ENCODE results near the gene SURF4. TPM values are rescaled to one million over a fixed set of nuclear protein-coding genes. Genes with fewer than 3 reads are reported as not detected.

Gene SURF4
- total and polyA plus RNA-seq, 2 of the 13 experiments (the other 11 are each of a cell fraction or from before 2014, with no cell fraction given): 220 to 265 TPM

DNA sequence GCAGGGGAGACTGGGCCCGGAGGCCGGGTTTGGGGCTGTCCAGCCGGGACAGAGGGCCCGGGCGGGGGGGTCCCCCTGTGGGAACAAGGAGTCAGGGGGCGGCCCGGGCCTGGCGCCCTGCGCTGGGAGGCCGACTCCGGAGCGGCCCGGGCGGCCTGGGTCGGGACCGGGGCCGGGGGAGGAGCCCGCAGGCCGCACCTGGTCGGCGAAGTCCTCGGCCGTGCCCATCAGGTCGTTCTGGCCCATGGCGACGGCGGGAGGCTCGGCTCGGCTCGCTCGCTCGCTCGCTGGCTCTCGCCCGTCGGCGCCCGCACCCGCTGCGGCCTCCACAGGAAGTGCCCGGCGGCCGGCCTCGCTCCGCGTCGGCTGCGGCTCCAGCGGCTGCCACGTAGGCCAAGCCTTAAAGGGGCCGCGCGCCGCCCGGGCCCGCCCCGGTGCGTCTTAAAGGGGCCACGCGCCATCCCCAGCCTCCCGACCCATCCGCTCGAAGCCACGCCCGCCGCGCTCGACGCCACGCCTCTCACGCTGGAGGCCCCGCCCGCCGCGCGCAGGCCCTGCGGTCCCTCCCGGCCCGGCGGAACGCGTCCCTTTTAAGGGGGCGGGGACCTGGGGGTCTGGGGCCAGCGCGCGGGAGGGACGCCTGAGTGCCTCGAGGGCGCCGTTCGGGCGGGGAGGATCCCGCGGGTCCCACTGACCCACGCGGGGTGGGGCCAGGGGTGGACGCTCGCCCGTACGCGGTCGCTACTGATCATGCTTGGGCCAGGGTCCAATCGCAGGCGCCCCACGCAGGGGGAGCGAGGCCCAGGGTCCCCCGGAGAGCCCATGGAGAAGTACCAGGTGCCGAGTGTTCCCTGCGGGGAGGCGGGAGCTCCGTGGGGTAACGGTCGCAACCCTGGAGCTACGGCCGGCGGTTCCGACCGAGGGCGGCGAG, at the start of gene SURF4, which contains the start of gene STKLD1 (continued):
- TF ChIP-seq ZNF816 (CRISPR knock-in tag; IDR thresholded peaks at IDR 0.05; ENCODE audit: borderline replicate concordance): 0 out of 2 replicates have a peak, but pooled peaks have one; percentile 40
- TF ChIP-seq, protein P1, sequence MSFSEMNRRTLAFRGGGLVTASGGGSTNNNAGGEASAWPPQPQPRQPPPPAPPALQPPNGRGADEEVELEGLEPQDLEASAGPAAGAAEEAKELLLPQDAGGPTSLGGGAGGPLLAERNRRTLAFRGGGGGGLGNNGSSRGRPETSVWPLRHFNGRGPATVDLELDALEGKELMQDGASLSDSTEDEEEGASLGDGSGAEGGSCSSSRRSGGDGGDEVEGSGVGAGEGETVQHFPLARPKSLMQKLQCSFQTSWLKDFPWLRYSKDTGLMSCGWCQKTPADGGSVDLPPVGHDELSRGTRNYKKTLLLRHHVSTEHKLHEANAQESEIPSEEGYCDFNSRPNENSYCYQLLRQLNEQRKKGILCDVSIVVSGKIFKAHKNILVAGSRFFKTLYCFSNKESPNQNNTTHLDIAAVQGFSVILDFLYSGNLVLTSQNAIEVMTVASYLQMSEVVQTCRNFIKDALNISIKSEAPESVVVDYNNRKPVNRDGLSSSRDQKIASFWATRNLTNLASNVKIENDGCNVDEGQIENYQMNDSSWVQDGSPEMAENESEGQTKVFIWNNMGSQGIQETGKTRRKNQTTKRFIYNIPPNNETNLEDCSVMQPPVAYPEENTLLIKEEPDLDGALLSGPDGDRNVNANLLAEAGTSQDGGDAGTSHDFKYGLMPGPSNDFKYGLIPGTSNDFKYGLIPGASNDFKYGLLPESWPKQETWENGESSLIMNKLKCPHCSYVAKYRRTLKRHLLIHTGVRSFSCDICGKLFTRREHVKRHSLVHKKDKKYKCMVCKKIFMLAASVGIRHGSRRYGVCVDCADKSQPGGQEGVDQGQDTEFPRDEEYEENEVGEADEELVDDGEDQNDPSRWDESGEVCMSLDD (CRISPR knock-in tag; IDR thresholded peaks at IDR 0.05; ENCODE audit: borderline replicate concordance): 0 out of 2 replicates have a peak, but pooled peaks have one; percentile 5
- TF ChIP-seq HOXA3 (CRISPR knock-in tag; IDR thresholded peaks at IDR 0.05): peak; percentile 84
- TF ChIP-seq AGO1 (IDR thresholded peaks at IDR 0.05; ENCODE audit: low read depth, low read length, poor library complexity, severe bottlenecking): no peak
- 0 out of 2 replicates have a peak, but pooled peaks have one; percentile 18 for TF ChIP-seq ZNF292 (CRISPR knock-in tag; IDR thresholded peaks at IDR 0.05; ENCODE audit: borderline replicate concordance, low read depth)
- no peak for TF ChIP-seq MBD4 (IDR thresholded peaks at IDR 0.05; ENCODE audit: borderline replicate concordance, low read length)
- TF ChIP-seq ZSCAN31 (CRISPR knock-in tag; IDR thresholded peaks at IDR 0.05; ENCODE audit: low read depth): no peak
- no peak for TF ChIP-seq NFKB2 (CRISPR knock-in tag; IDR thresholded peaks at IDR 0.05; ENCODE audit: borderline replicate concordance)
- no peak for TF ChIP-seq ADNP (CRISPR knock-in tag; IDR thresholded peaks at IDR 0.05)
- TF ChIP-seq, protein P2, sequence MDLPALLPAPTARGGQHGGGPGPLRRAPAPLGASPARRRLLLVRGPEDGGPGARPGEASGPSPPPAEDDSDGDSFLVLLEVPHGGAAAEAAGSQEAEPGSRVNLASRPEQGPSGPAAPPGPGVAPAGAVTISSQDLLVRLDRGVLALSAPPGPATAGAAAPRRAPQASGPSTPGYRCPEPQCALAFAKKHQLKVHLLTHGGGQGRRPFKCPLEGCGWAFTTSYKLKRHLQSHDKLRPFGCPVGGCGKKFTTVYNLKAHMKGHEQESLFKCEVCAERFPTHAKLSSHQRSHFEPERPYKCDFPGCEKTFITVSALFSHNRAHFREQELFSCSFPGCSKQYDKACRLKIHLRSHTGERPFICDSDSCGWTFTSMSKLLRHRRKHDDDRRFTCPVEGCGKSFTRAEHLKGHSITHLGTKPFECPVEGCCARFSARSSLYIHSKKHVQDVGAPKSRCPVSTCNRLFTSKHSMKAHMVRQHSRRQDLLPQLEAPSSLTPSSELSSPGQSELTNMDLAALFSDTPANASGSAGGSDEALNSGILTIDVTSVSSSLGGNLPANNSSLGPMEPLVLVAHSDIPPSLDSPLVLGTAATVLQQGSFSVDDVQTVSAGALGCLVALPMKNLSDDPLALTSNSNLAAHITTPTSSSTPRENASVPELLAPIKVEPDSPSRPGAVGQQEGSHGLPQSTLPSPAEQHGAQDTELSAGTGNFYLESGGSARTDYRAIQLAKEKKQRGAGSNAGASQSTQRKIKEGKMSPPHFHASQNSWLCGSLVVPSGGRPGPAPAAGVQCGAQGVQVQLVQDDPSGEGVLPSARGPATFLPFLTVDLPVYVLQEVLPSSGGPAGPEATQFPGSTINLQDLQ (CRISPR knock-in tag; IDR thresholded peaks at IDR 0.05): peak; percentile 60
- TF ChIP-seq HOXA9 (CRISPR knock-in tag; IDR thresholded peaks at IDR 0.05; ENCODE audit: borderline replicate concordance): no peak; the same call in 1 of the 2 replicates
- TF ChIP-seq TBP (CRISPR knock-in tag; IDR thresholded peaks at IDR 0.05): no peak
- TF ChIP-seq CEBPG (CRISPR knock-in tag; IDR thresholded peaks at IDR 0.05): no peak
- 0 out of 2 replicates have a peak, but pooled peaks have one; percentile 16 for TF ChIP-seq MAF1 (CRISPR knock-in tag; IDR thresholded peaks at IDR 0.05; ENCODE audit: borderline replicate concordance)
- no peak for TF ChIP-seq SCMH1 (CRISPR knock-in tag; IDR thresholded peaks at IDR 0.05; ENCODE audit: borderline replicate concordance)
- TF ChIP-seq, protein P3, sequence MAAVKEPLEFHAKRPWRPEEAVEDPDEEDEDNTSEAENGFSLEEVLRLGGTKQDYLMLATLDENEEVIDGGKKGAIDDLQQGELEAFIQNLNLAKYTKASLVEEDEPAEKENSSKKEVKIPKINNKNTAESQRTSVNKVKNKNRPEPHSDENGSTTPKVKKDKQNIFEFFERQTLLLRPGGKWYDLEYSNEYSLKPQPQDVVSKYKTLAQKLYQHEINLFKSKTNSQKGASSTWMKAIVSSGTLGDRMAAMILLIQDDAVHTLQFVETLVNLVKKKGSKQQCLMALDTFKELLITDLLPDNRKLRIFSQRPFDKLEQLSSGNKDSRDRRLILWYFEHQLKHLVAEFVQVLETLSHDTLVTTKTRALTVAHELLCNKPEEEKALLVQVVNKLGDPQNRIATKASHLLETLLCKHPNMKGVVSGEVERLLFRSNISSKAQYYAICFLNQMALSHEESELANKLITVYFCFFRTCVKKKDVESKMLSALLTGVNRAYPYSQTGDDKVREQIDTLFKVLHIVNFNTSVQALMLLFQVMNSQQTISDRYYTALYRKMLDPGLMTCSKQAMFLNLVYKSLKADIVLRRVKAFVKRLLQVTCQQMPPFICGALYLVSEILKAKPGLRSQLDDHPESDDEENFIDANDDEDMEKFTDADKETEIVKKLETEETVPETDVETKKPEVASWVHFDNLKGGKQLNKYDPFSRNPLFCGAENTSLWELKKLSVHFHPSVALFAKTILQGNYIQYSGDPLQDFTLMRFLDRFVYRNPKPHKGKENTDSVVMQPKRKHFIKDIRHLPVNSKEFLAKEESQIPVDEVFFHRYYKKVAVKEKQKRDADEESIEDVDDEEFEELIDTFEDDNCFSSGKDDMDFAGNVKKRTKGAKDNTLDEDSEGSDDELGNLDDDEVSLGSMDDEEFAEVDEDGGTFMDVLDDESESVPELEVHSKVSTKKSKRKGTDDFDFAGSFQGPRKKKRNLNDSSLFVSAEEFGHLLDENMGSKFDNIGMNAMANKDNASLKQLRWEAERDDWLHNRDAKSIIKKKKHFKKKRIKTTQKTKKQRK (IDR thresholded peaks at IDR 0.05; ENCODE audit: low read length): no peak
- TF ChIP-seq, protein P4, sequence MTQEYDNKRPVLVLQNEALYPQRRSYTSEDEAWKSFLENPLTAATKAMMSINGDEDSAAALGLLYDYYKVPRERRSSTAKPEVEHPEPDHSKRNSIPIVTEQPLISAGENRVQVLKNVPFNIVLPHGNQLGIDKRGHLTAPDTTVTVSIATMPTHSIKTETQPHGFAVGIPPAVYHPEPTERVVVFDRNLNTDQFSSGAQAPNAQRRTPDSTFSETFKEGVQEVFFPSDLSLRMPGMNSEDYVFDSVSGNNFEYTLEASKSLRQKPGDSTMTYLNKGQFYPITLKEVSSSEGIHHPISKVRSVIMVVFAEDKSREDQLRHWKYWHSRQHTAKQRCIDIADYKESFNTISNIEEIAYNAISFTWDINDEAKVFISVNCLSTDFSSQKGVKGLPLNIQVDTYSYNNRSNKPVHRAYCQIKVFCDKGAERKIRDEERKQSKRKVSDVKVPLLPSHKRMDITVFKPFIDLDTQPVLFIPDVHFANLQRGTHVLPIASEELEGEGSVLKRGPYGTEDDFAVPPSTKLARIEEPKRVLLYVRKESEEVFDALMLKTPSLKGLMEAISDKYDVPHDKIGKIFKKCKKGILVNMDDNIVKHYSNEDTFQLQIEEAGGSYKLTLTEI (CRISPR knock-in tag; conservative IDR thresholded peaks at IDR 0.05): no peak
